GM12878 (cell line): Measurements from ENCODE around the gene C14orf39.

ENCODE experiments used
- CREB1 ChIP-seq: IDR thresholded peaks from 2 replicates; pipeline ENCODE4 v1.6.1; 2012; ENCODE audit warnings: low read depth, mild to moderate bottlenecking, inconsistent platforms
- CTCF ChIP-seq, 3 experiments: IDR thresholded peaks in 2 of 3; conservative IDR thresholded peaks in 1 of 3; 2 replicates each; pipeline ENCODE4 v1.5.1; 2011; ENCODE audit warnings: low read depth in 3 of 3, low read length in 3 of 3, mild to moderate bottlenecking in 3 of 3, control low read depth in 2 of 3, moderate library complexity in 2 of 3, inconsistent platforms in 1 of 3, mixed read lengths in 1 of 3; ENCODE audit not compliant: control insufficient read depth in 2 of 3, insufficient read depth in 1 of 3; ENCODE audit errors: extremely low read depth in 1 of 3
- ETV6 ChIP-seq, 2 experiments: fragments of 450-650 bp in 1 of 2; IDR thresholded peaks in 1 of 2; conservative IDR thresholded peaks in 1 of 2; 2 replicates each; pipeline ENCODE4 v1.6.1; 2014; ENCODE audit warnings: antibody characterized with exemption in 1 of 2, borderline replicate concordance in 1 of 2, low read depth in 1 of 2, mild to moderate bottlenecking in 1 of 2, moderate library complexity in 1 of 2
- EZH2 ChIP-seq: IDR thresholded peaks from 2 replicates; pipeline ENCODE4 v1.6.1; 2012; ENCODE audit warnings: low read depth, mild to moderate bottlenecking, control low read depth, inconsistent platforms, low read length, borderline replicate concordance; ENCODE audit not compliant: control insufficient read depth
- NFYB ChIP-seq: IDR thresholded peaks from 2 replicates; pipeline ENCODE4 v1.6.1; 2011; ENCODE audit warnings: low read depth, mild to moderate bottlenecking, low read length, improper control_type of control experiment, moderate library complexity; ENCODE audit not compliant: insufficient read depth
- RAD21 ChIP-seq: IDR thresholded peaks from 2 replicates; pipeline ENCODE4 v1.6.1; 2011; ENCODE audit warnings: mild to moderate bottlenecking, low read depth, low read length, moderate library complexity; ENCODE audit not compliant: insufficient read depth
- TF ChIP-seq, protein P1 (sequence below): fragments of 450-650 bp; conservative IDR thresholded peaks from 2 replicates; pipeline ENCODE4 v1.6.1; 2017; ENCODE audit warnings: mild to moderate bottlenecking, moderate library complexity

GRCh38 chr14:60506985-60507829 is 21.3 kb upstream of the C14orf39 start:
- TF ChIP-seq, protein P1, sequence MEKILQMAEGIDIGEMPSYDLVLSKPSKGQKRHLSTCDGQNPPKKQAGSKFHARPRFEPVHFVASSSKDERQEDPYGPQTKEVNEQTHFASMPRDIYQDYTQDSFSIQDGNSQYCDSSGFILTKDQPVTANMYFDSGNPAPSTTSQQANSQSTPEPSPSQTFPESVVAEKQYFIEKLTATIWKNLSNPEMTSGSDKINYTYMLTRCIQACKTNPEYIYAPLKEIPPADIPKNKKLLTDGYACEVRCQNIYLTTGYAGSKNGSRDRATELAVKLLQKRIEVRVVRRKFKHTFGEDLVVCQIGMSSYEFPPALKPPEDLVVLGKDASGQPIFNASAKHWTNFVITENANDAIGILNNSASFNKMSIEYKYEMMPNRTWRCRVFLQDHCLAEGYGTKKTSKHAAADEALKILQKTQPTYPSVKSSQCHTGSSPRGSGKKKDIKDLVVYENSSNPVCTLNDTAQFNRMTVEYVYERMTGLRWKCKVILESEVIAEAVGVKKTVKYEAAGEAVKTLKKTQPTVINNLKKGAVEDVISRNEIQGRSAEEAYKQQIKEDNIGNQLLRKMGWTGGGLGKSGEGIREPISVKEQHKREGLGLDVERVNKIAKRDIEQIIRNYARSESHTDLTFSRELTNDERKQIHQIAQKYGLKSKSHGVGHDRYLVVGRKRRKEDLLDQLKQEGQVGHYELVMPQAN = no peak
- TF ChIP-seq ETV6 (conservative IDR thresholded peaks at IDR 0.05 in 1 of 2, IDR thresholded peaks at IDR 0.05 in 1 of 2; ENCODE audit: borderline replicate concordance in 1 of 2, low read depth in 1 of 2) (no peak), CTCF (IDR thresholded peaks at IDR 0.05 in 2 of 3, conservative IDR thresholded peaks at IDR 0.05 in 1 of 3; ENCODE audit: control insufficient read depth in 2 of 3, extremely low read depth in 1 of 3, insufficient read depth in 1 of 3, low read depth in 3 of 3, low read length in 3 of 3) (no peak), RAD21 (no peak), NFYB (no peak), EZH2 (no peak), CREB1 (no peak)
